Left lung (tissue), 10 donors: ENCODE results near the gene NTM. TPM values are rescaled to one million over a fixed set of nuclear protein-coding genes. Genes with fewer than 3 reads are reported as not detected.

Experiments used
- ATAC-seq: fragments of 200-7000 bp; cut with Tn5 transposase; one replicate; pipeline ENCODE4 v1.9.1; 2020; ENCODE audit warnings: moderate library complexity
- DNase-seq, 4 donors: peaks; one replicate each; pipeline ENCODE4 v3.0.0-alpha.2; 2013 to 2020
- H3K27ac ChIP-seq, 2 donors: fragments of 200-600 bp; sonication (generic) in 1 of 2; one replicate each; pipeline versions ENCODE4 v1.5.0 to v1.8.0; 2020 to 2021
- H3K27me3 ChIP-seq, 2 donors: fragments of 200-600 bp; sonication (generic) in 1 of 2; one replicate each; pipeline versions ENCODE4 v1.5.0 to v1.8.0; 2020 to 2021
- H3K36me3 ChIP-seq, 2 donors: fragments of 200-600 bp; sonication (generic) in 1 of 2; one replicate each; pipeline versions ENCODE4 v1.5.0 to v1.8.0; 2020 to 2021
- H3K4me1 ChIP-seq, 2 donors: fragments of 200-600 bp; one replicate each; pipeline ENCODE4 v1.8.0; 2021
- H3K4me3 ChIP-seq, 2 donors: fragments of 200-600 bp; sonication (generic) in 1 of 2; one replicate each; pipeline versions ENCODE4 v1.5.0 to v1.8.0; 2020 to 2021; ENCODE audit warnings: mild to moderate bottlenecking in 1 of 2
- H3K9me3 ChIP-seq, 2 donors: fragments of 200-600 bp; sonication (generic) in 1 of 2; one replicate each; pipeline versions ENCODE4 v1.5.0 to v1.8.0; 2020 to 2021
- intact Hi-C, 2 donors: fragments of 100-400 bp; cut with DNase I; formaldehyde crosslinking; loops; one replicate each; pipeline versions ENCODE4 v1.11.2 to v1.14.2; 2022
- polyA plus RNA-seq, 6 donors: library from polyadenylated mRNA; unstranded; fragments of 120-200 nt; gene quantifications; one replicate each; pipeline ENCODE4 v1.2.1, GENCODE V29; 2013; ENCODE audit not compliant: insufficient read length in 6 of 6
- total RNA-seq, 2 donors: library from RNA; stranded (reverse); fragmentation: NEBNext Ultra II Directional; extraction: Animal tissue kit (Norgen Biotek cat#: 25700); gene quantifications; one replicate each; pipeline ENCODE4 v1.2.1, GENCODE V29; 2021
- TF ChIP-seq, protein P1 (sequence below), 2 donors: fragments of 200-600 bp; sonication (generic) in 1 of 2; IDR thresholded peaks; one replicate each; pipeline versions ENCODE4 v1.5.0 to v1.8.0; 2021; ENCODE audit warnings: antibody characterized with exemption in 2 of 2
- donor health status: DM: no; HTN: yes; CAD: no.
- donor health status: DM: no; HTN: no; CAD: no.

The NTM gene
- total and polyA plus RNA-seq, 8 donors = 9.5 to 31.0 (median 21.1) TPM

DNA sequence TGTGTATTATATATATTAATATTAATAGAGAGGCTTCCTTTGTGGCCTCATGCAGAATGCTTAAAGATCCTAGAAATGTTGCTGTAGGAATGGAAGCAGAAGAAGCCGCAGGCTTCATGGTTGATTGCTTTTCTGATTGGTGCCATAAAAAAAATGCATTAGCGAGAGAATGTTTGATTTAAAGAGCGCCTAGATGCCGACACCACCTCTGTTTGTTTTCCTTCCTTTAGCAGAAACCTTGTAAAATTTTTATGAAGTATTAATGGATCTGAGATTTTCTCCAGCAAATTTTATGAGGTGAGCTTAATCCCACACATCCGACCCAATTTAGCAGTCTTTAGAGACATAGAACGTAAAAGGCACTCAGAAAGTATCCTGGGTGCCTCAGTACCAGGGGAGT lies 587.5 kb downstream of the NTM start:
- Histone ChIP-seq H3K4me1 (no peaks in the 10 kb centered on the region), H3K27me3 (no peaks in the 10 kb centered on the region), H3K9me3 (no peaks in the 10 kb centered on the region), H3K27ac (no peak overlapping the region), H3K4me3 (no peak overlapping the region), H3K36me3 (no peaks in the 10 kb centered on the region)
- TF ChIP-seq, protein P1, sequence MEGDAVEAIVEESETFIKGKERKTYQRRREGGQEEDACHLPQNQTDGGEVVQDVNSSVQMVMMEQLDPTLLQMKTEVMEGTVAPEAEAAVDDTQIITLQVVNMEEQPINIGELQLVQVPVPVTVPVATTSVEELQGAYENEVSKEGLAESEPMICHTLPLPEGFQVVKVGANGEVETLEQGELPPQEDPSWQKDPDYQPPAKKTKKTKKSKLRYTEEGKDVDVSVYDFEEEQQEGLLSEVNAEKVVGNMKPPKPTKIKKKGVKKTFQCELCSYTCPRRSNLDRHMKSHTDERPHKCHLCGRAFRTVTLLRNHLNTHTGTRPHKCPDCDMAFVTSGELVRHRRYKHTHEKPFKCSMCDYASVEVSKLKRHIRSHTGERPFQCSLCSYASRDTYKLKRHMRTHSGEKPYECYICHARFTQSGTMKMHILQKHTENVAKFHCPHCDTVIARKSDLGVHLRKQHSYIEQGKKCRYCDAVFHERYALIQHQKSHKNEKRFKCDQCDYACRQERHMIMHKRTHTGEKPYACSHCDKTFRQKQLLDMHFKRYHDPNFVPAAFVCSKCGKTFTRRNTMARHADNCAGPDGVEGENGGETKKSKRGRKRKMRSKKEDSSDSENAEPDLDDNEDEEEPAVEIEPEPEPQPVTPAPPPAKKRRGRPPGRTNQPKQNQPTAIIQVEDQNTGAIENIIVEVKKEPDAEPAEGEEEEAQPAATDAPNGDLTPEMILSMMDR (IDR thresholded peaks at IDR 0.05) = no peak
- ATAC-seq (no peak), DNase-seq (no peak)
- intact Hi-C loops = no loop called here

DNA sequence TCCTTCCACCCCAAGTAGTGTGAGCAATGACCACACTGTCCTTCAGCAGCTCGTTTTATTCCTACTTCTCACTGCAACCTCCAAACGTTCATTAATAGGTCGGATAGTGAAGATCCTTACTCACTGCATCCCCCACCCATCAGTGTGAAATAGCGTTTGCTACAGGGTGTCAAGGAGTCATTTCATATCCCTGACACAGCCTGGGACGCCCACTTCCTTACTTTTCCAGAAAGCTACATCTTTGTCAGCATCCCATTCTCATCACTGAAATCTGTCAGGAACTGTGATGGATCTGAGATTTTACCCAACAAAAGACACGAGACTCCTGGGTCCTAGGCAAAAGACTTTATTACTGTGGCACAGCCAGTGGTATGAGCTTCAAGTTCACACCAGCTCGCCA lies 592.4 kb downstream of the NTM start:
- Histone ChIP-seq H3K9me3 (no peaks in the 10 kb centered on the region), H3K36me3 (no peaks in the 10 kb centered on the region), H3K4me1 (no peaks in the 10 kb centered on the region), H3K27ac (no peak overlapping the region), H3K27me3 (no peaks in the 10 kb centered on the region), H3K4me3 (no peak overlapping the region)
- no peak for DNase-seq
- intact Hi-C loops = no loop called here
- TF ChIP-seq, protein P1 (IDR thresholded peaks at IDR 0.05) = no peak
- ATAC-seq = no peak

DNA sequence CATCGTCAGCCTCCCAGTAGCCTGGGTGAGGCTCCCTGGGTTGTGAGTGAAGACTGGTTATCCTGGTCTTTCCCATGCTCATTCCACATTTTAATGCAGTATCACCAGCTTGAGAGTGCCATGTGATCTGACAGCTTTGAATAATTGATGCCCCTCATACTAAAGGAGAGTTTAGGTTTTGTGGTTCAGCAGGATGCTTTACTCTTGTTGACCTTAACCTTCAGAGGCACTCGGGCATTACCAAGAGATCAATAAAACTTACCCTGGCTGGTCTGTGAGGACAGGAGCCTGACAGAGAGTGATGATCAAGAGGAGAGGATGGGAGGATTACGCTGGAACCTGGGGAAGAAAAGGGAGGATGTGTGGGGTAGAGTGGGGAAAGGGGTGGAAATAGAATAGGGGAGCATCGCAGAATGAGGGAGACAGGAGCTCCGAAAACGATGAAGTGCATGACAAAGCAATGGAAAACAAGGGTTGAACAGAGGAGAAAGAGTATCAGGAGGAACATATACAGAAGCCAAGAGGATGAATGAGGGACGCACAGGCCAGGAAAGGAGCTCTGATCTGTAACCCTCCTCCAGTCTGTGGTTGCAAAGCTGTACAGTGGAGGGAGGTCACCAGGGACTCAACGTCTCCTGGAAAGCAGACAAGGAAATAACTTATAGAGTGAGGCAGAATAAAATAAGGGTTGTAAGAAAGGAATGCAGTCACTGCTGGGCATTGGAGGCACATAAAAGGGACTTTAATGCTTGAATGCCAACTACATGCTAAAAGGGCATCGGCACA lies 594.5 kb downstream of the NTM start:
- H3K27ac ChIP-seq = no peak overlapping the region
- H3K36me3 ChIP-seq = no peaks in the 10 kb centered on the region
- H3K27me3 ChIP-seq = no peaks in the 10 kb centered on the region
- ATAC-seq (no peak), DNase-seq (no peak)
- H3K4me3 ChIP-seq = no peak overlapping the region
- TF ChIP-seq, protein P1 (IDR thresholded peaks at IDR 0.05) = no peak
- intact Hi-C loops = no loop called here
- H3K4me1 ChIP-seq = no peaks in the 10 kb centered on the region
- H3K9me3 ChIP-seq = no peaks in the 10 kb centered on the region

DNA sequence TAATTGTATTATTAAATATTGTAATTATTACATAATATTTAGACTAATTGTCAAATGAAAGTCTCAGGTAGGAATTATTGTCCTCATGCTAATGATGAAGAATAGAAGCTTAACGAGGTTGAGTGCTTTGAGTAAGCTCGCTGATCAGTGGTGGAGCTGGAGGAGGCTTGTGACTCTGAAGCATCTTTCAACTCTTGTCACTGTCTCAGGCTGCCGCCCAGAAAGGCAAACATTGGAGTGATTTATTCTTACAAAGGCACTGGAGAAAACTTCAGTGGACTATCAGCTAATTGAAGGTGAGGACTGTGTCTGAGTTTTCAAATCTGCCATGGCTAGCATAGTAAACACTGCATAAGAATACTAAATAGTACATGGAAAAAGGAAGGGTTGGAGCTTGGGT lies 595.1 kb downstream of the NTM start:
- DNase-seq = no peak
- Histone ChIP-seq H3K9me3 (no peaks in the 10 kb centered on the region), H3K4me3 (no peak overlapping the region), H3K27me3 (no peaks in the 10 kb centered on the region), H3K4me1 (no peaks in the 10 kb centered on the region), H3K36me3 (no peaks in the 10 kb centered on the region), H3K27ac (no peak overlapping the region)
- intact Hi-C loops = no loop called here
- TF ChIP-seq, protein P1 (IDR thresholded peaks at IDR 0.05) = no peak
- ATAC-seq = no peak

DNA sequence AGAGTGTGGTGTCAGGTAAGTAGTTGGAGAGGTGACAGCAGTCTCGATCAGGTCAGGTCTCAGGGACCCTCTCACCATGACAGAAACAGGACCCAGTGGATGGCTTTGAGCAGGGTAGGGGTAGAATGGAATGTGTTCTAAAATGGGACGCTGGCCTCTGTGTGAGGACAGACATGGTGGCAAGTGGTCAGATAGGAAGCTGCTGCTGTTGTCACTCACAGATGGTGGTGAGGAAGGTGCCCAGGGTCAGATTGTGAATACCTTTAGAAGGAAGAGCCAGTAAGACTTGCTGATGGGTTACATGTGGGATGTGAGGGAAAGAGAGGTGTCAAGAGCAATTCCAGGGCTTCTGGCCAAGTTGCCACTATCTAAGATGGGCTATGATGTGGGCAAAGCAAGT lies 596.3 kb downstream of the NTM start:
- H3K4me3 ChIP-seq = no peak overlapping the region
- ATAC-seq (no peak), DNase-seq (no peak)
- H3K4me1 ChIP-seq = no peaks in the 10 kb centered on the region
- H3K9me3 ChIP-seq = no peaks in the 10 kb centered on the region
- H3K27ac ChIP-seq = no peak overlapping the region
- no peaks in the 10 kb centered on the region for H3K27me3 ChIP-seq
- no peaks in the 10 kb centered on the region for H3K36me3 ChIP-seq
- intact Hi-C loops = no loop called here
- TF ChIP-seq, protein P1 (IDR thresholded peaks at IDR 0.05) = no peak
